GM21447 (cell line): ENCODE results near the gene CSNK1G3.
"Not testable (repeated sequence)": the region's sequence is repeated elsewhere in the genome, so short reads cannot be mapped to it uniquely, and the experiment has no call there.

Source experiments
- ATAC-seq: cut with Tn5 transposase; IDR thresholded peaks from one replicate; pipeline ENCODE4 v1.9.1; 2021; ENCODE audit not compliant: unreplicated experiment

The CSNK1G3 gene

DNA sequence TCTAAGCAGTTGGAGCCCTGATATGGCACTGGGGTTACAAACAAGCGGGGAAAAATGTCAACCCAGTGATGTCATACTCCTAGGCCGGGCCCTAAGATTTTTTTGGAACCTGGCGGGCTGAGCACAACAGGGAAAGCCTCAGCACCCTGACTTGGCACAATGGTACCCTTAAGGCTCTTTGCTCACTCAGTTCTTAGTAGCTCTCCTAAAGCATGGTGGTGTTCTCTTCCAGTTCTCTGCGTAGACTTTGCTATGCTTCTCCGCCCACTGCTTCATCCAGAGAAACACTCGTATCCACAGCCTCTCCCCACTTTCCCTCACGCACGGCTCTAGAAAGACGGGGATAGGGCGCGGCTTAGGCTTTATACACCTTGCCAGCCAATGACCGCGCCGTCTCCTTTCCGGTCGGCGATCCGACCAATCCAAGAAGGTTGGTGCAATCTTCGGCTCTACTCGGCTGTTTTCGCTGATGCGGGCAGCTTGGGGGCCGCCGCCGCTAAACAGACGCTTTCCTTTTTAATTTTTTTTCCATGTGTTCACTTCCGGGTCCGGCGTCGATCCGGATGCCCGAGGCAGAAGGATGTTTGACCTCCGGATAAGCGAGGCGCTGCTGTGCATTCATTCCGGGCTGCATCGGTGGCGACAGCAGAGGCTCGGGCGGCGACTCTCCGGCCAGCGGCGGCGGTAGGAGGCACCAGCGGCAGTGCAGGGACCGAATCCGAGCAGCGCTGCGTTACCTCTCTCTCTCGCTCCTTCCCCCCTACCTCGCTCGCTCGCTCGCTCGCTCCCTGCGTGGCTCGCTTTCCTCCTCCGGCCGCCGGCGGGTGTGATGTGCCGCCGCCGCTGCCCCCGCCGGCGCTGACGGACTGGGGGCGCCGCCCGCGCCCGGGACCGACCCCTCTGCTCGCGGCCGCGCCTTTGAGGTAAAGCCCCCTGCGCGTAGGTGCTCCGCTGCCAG is at the start of gene CSNK1G3:
Gene CSNK1G3 (plus strand): TSS at position 530 of the 958 bp plus-strand sequence. CDS start 33,487 bp downstream, outside the sequence.
- ATAC-seq = peak; percentile 94

DNA sequence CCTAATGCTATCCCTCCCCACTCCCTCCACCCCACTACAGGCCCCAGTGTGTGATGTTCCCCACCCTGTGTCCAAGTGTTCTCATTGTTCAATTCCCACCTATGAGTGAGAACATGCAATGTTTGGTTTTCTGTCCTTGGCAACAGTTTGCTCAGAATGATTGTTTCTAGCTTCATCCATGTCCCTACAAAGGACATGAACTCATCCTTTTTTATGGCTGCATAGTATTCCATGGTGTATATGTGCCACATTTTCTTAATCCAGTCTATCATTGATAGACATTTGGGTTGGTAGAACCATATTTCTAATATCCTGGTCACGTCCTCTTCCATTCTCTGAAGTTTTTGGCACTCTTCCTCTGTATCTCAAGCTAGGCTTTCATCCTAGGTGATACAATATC is 45.1 kb upstream of the CSNK1G3 start:
- not testable (repeated sequence) for ATAC-seq

DNA sequence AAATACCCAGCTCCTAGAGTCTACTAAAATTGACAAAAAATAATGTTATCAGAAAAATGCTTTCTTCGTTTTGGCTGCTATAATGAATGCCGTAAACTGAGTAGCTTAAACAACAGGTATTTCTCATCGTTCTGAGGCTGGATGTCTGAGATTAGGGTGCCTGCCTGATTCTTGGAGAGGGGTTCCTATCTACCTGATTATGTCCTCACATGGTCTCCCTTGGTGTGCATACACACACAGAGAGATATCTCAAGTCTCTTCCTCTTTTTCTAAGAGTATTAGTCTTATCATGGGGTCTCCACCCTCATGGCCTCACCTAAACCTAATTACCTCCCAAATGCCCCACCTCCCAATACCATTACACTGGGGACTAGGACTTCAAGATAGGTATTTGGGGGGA is 40.6 kb upstream of the CSNK1G3 start:
- no peak for ATAC-seq

GRCh38 chr5:123472150-123472924 is 39.6 kb upstream of the CSNK1G3 start:
- no peak for ATAC-seq

DNA sequence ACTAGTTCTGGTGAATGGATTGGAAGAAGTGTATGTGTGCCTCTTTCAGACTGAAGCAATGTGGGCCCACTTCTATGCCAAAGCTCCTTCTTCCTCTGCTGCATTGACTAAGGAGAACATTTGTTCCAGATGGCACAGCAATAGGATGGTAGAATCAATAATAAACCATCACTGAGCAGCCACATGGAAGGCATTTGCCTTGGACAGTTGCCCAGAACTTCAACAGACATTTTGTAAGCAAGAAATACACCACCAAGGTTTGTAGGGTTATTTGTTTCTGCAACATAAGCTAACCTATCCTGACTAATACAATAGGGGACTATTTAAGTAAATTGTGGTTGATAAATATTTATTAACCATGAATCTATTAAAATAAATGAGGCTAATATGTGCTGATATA is 37.7 kb upstream of the CSNK1G3 start:
- no peak for ATAC-seq

DNA sequence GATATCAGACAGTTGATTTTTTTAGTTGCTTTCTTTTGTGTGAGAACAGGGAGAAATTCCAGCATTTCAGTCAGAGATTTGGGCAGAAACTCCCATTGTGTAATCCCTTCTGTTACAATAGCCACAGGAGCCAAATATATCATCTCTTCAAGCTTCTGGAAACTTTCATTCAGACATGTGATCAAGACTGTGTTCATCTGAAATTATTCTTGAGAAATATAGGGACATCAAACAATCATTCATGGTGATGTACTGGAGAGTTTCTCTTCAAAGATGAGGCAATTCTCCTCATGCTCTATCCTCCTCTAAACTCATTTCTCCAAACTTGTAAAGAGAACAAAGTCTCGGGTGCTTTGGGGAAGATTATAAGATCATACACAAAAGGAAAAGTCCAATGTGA is 35.2 kb upstream of the CSNK1G3 start:
- no peak for ATAC-seq

GRCh38 chr5:123478546-123478945 is 33.4 kb upstream of the CSNK1G3 start:
- no peak for ATAC-seq

DNA sequence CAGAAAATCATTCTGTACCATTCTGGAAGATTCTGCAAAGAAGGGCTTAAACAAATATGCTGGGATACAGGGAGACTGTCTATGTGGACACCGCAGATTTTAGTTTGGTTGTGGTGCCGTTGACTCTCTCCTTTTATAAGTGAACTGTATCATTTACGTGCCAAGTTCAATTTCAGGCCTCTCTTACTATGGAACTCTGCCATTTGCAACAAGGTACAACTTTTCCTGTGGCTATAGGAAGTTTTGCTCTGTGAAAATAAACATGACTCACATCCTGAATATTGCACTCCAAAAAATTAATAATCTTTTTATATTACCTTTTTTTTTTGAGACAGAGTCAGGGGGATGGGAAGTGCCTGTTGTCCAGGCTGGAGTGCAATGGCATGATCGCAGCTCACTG is 29.7 kb upstream of the CSNK1G3 start:
- no peak for ATAC-seq

DNA sequence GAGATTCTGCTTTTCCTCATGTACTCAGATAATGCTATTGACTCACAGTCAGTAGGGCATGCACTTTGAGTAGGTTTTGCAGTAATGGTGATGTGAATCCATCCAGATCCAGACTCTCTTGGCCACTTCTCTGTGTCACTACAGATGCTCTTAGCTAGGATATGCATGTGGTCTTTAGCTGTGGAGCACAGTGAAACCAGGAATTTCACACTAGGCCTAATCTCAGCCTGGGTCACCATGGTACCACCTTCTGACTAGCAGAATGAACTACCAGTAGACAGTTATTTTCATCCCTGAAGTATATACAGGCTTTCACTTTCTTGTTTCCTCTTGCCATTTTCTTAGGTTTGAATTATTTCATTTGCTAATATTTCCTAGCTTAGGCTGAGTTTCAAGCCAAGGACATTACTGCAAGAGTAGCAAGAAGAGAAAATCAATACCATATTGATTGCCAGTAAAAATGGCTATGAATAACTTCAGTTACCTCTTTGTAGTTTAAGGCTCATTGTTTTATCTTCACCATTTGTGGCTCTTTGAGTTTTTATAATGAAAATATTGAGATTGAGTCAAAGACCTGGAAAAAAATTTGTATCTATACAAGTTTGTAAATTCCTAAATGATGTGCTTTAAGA is 28.4 kb upstream of the CSNK1G3 start:
- ATAC-seq = no peak

DNA sequence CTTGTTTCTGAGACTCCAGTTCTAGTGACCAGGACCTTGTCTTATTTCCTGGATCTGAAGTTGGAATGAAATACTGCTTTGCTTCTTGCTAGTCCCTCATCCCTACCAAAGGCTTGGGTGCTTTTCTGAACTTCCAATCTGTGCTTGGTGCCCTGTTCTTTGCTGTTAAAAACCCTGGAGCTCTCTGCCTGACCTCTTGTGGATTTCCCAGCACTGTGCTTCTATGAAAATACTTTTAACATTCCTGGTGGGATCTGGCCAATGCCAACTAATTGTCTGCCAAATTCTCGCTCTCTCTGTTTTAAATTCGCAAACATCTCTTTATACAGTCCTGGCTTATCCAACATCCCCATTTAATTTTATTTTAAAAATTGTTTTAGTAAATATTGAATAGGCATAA is 26.7 kb upstream of the CSNK1G3 start:
- ATAC-seq = no peak

DNA sequence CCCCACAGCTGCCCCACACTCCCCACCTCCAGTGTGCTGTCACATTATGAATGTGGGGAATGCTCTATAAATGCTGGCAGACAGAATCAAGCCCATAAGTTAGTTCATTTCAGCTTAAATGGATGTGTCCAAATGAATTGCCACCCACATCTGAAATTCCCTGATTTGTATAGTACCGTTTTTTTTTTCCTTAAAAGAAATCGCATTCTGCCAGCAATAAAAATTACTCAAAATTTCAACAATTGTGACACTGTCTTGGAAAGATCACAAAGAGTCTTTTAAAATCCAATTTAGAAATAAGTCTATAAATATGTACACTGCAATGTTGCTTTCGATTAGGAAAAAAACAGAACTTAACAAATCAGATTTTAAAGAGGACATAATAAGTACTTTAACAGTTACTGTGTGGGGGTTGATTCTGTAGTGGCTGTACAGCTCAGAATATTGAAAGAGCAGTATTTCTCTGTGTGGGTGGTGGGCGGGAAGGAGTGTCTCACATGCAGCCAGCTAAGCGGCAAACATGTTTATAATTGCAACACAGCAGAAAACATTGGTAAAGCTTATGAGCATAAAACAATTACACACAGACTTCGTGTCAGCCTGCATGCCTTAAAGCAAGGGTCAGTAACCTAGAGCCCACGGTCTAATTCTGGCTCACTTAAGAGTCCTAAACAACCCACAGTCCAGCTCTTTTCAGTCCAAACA is 24.9 kb upstream of the CSNK1G3 start:
- ATAC-seq = no peak

- ATAC-seq = no peak
Observed at GRCh38 chr5:123490974-123491373, 21.0 kb upstream of the CSNK1G3 start.

- not testable (repeated sequence) for ATAC-seq
Observed at GRCh38 chr5:123495211-123495610, 16.8 kb upstream of the CSNK1G3 start.

GRCh38 chr5:123496892-123497291 is 15.1 kb upstream of the CSNK1G3 start:
- ATAC-seq = no peak

GRCh38 chr5:123500471-123500870 is 11.5 kb upstream of the CSNK1G3 start:
- ATAC-seq = no peak

DNA sequence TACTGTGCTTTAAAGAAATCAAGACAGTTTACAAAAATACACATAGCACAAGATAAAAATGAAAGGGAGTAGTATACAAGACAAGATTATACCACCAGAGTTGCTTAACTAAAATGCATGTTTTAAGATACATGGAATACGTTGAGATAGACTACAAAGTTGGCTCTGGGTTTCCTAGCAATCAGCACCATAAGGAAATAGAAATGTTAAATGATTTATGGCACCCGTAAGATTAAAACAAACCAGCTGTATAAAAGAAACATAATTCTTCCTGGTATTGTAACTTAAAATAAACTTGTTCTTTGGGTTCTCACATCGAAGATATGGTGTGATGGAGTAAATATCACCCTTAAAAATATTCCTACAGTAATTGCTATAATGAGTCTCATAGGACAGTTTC is 9.9 kb upstream of the CSNK1G3 start:
- ATAC-seq = no peak

DNA sequence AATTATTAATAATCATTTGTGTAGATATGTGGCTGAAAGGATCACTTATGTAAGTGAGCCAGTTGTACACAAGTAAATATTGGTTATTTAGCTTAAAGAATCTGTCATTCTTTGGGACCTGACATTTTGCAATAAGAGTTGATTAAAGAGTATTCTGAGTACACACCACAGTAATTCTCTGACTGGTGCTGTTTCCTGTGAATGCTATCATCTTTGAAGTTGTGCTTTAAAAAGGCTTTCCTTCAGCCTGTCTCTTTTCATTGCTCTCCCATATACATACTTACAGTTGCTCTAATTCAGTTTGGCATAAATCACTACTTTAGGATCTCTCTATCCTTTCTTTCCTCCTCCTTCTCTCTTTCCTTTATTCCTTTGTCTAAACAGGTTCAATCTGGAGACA is 8.7 kb upstream of the CSNK1G3 start:
- no peak for ATAC-seq

- ATAC-seq = no peak
Observed at GRCh38 chr5:123505633-123506032, 6.3 kb upstream of the CSNK1G3 start.

GRCh38 chr5:123508441-123508840 is 3.5 kb upstream of the CSNK1G3 start:
- ATAC-seq = no peak

DNA sequence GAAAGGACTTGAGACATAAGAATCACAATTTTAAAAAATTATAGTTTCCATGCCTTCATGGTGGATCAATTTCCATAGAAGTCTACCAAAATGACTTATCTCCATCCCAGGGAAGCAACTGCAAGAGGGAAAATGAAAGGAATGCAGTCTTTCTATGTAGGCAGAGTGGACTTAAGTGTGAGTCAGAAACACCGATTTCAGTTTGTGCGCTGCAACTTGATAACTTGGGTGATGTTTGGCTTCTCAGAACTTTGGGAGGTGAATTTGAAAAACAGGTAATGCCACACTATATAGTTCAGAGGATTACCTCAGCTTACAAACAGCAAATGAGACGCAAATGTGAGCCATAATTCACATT is 708 bp upstream of the CSNK1G3 start:
- ATAC-seq = no peak
